Fibroblast of peridontal ligament (primary cell): ENCODE data around the gene METTL17.
"Not testable (repeated sequence)": the region's sequence is repeated elsewhere in the genome, so short reads cannot be mapped to it uniquely, and the experiment has no call there.

ENCODE experiments used
- DNase-seq: peaks from one replicate; pipeline ENCODE4 v3.0.0-alpha.2; 2010; ENCODE audit errors: extremely low read depth

Gene METTL17

DNA sequence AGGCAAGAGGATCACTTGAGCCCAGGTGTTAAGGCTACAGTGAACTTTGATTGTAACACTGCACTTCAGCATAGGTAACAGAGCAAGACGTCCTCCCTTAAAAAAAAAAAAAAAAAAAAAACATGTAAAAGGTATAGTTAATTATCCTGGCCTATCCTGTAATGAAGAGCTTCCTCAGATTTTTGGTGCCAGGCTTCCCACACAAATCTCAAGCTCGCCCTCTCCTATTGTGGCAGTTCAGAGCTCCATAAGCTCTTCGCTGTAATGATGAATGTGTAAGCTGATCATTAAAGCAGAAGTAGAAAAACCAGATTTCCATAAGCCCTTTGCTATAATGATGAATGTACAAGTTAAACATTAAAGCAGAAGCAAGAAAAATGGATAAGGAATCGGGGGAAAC lies 7.3 kb downstream of the METTL17 start:
- DNase-seq = no peak

DNA sequence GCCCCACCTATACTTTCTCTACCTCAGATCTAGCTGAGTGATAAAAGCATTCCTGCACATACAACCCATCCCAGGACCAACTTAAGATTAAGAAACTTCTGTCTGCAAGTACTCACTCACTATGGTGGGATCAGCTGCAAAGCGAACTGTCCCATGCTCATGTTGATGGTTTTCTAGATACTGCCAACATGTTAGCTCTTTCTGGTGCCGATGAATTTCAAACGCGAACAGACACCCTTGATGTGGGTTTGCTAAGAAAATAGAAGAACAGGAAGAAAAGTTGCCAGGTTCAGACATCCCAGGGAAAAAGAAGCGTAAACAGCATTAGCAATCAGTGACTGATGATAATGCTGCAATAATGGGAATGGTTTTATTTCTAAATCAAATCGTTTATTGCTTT lies 7.8 kb downstream of the METTL17 start:
- no peak for DNase-seq

DNA sequence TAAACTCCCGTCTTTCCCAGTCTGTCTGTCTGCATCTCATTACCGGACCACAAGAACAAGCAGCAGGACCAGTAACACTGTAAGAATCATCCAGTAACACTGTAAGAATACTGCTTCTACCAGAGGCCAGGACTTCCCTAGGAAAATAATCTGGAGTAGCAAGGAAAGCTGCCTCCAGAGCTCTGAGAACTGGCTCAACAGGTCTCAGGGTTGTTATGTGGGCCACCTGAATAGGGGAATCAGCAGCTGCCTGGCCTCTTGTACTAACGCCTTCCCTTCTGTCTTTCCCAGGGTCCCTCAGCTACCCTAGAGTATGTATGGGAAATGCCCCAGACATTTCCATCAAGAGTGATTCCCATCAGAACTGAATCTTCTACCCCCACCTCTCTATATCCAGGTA lies 8.4 kb downstream of the METTL17 start:
- DNase-seq = peak; percentile 26

GRCh38 chr14:20998674-20999366 lies 9.0 kb downstream of the METTL17 start, which contains the start of gene SLC39A2:
TSS of gene SLC39A2 (plus strand) at chr14:20999293. CDS start at chr14:20999447, 154 bp downstream.
- peak; percentile 83 for DNase-seq

GRCh38 chr14:20999591-20999990 lies 9.8 kb downstream of the METTL17 start:
- DNase-seq = no peak

GRCh38 chr14:21001218-21001617 lies 11.4 kb downstream of the METTL17 start:
- DNase-seq = no peak

DNA sequence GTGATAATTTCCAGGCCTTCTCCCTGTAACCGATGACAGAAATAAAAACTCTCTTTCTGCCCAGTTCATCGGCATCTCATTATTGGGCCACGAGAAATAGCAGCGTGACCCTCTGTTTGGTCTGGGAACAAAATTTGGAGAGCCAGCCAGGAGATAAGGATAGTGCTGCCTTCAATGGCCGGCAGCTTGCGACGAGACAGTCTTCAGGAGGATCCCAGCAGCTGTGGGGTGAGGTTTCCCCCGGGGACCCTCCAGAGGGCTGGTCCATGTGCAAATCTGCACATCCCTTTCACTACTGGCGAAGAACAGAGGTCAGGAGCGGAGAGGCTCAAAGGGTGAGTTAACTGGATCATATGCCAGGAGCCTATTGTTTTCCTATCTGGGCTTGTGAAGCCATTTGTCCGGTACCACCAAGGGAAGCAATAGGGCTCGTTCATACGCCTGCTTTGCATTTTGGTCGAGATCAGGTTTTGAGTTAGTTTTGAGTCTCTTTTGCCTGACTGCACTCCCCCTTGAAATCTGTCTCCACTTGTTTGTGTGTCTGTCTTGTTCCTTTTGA lies 14.1 kb downstream of the METTL17 start:
- DNase-seq = no peak

DNA sequence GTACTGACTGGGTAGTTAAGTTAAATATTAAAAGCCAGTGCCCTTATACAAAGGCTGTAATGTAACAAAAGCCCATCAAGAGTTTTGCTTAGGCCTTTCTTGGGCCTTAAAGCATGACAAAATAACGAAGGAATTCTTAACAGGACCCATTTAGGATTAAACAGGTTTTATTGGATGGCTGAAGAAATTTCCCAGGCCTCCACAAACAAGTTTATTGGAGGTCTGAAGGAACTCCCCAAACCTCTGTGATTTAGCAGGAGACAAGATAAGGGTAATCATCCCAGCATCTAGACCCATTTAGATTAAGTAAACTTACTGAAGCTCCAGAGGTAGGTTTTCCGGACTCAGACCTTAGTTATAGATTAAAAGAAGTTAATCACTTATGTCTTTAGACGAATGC lies 19.9 kb downstream of the METTL17 start:
- DNase-seq = not testable (repeated sequence)

DNA sequence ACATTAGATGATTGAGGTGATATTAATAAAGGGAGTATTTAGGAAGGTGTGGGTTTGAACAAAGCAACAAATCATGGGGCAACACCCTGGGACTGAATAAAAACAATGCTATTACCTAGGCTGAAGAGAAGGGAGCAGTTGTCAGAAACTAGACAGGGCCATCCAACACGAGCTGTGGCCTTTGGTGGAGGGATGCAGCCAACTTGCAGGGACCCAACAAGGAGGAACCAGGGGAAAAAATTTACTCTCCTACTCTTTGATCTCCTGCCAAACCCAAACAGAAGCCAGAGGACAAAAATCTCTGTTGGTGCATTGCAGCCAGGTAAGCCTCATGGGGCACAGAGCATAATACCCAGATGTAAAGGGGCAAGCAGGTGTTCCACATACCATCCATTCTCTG lies 21.4 kb downstream of the METTL17 start:
- DNase-seq = no peak

DNA sequence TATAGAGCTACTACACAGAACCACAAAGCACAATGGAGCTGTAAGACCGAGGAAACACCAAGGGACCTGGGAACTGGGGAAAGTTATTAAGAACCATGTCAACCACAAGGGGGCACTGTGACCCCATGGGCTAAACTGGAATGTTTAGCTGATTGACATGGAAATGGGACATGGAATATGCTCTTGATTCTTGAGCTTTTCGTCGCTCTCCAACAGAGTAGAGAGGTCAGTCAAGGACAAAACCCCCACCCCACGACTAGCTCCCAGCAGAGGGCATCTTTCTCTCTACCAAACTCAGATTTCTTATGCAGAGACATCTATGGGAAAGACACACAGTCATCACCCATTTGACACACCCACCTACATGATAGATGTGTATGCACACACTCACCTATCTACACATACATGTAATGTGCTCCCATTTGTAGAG lies 25.0 kb downstream of the METTL17 start:
- peak; percentile 92 for DNase-seq

GRCh38 chr14:21015312-21015711 lies 25.5 kb downstream of the METTL17 start:
- DNase-seq = no peak

- DNase-seq = no peak
These were observed 26.8 kb downstream of the METTL17 start for GRCh38 chr14:21016413-21017190.

GRCh38 chr14:21017528-21018245 lies 27.9 kb downstream of the METTL17 start:
- no peak for DNase-seq

- no peak for DNase-seq
These were observed 28.5 kb downstream of the METTL17 start for GRCh38 chr14:21018286-21018685.

DNA sequence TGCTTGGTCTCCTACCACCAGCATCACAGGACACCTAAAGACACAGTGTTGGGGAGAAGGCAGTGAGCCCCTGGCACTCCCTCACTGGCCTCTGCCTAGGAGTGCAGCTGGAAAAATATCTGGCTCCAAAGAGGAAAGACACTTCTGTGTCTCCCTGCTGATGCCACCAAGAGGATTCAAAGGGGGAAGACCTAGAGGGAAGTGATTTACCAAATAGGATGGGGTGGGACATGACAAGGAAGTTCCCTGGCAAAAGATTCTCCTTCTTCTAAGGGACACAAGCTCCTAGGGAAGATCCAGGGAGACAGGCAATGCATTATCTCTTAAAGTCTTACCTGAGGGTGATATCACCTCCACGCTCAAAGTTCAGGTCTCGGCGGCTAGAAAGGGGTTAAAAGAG lies 29.0 kb downstream of the METTL17 start:
- DNase-seq = no peak

GRCh38 chr14:21019366-21019765 lies 29.6 kb downstream of the METTL17 start:
- DNase-seq = no peak

DNA sequence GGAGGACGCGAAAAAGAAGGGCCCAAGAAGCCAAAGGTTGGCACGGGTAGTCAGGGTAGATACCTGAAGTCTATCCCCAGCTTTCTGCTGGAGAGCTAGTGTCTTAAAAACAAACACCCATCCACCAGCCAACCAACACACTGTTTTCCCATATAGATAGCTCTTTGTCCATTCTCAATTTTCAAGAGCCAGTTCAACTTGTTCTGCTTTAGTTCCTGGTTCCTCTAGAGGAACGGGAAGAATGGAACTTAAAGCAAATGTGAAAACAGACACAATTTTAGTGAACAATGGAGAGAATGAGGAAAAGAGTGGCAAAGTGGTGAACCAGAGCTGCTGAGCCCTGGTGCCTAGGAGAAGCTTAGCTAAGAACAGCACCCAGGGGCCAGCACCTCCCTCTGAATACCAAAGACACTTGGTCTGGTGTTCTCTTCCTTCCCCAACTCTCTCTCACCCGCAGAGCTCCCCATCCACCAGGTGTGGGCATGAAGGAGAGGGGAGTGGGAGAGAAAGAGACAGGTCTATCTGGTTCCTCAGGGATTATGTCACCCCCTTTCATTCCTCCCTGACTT lies 31.3 kb downstream of the METTL17 start:
- no peak for DNase-seq

DNA sequence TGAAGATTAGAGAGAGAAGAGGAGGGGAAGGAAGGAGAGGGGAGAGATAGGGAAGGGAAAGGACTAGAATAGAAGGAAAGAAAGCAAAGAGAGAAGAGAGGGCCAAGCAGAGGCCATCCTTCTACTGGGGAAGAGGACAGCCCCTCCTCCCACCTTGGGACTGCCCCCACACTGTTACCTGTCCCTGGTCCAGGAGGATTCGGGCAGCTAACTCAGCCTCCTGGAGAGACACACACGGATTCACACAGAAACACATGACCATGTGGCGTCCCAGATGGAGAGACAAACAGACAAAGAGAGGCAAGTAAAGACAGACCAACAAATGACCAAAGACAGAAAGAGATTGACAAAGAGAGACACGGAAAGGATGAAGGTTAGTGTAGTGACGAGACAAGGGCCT lies 32.9 kb downstream of the METTL17 start:
- DNase-seq = no peak

GRCh38 chr14:21023174-21023573 lies 33.4 kb downstream of the METTL17 start:
- DNase-seq = no peak

DNA sequence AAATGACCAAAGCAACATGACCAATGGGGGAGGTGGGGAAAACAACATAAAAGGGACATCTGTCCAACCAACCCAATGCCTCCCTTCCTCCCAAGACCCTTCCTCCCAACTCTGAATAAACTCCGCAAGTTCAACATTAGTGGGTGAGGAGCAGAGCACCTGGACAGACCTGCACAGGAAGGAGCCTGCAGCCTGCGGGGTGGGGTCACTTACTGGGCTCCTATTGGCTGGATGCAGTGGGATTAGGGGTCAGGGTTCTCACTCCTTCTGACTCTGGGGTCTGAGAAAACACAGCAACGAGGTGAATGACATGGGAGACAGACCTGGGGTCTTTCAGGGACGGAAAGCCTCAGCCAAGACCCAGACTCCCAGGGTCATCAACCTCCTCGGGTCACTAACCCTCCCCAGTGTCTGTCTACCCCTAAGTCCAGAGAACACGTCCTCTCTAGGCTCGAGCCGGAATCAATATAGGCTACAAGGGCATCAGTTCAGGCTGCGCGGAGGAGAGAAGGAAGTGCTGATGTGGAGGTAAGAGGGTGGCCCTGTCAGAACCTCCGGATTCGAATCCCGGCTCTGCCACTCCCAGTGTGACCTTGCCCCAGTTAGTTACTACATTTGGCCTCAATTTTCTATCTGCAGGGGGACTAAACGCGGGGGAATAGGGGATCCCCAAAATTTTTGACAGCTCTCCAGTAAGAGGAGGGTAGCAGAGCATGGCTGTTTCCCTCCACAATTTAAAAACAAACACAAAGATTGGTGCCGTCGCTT lies 34.2 kb downstream of the METTL17 start:
- DNase-seq = no peak
